Effector CD4-positive, alpha-beta T cell (primary cell): Measurements from ENCODE around the gene WDR27.

ENCODE experiments used
- DNase-seq: peaks from one replicate; pipeline ENCODE4 v3.0.0-alpha.2; 2020

WDR27 gene

DNA sequence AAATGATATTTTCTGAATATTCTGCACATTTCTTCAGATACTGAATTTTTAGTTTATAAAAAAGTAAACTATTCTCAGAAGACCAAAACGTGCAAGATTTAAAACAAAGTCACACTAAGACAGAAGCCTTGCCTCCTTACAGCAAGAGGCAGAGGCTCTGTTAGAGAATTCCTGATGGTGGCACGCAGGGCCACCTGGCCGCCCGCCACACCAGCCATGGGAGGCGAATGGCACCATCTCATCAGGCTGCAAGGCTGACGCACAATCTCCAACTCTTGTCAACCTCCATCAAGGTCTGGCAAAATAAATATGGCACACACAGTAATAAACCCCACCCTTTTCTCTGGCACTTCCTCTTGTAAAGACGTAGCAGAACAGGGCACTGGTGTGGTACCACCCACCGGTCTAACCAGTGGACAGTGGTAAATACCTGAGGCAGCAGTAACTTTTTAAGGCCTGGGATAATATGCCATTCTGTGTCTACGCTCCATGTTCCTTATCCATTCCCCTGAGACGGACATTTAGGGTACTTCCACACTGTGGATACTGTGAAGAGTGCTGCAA, 111.4 kb downstream of the WDR27 start:
- DNase-seq, result no peak

GRCh38 chr6:169589699-169590257, 112.1 kb downstream of the WDR27 start:
- no peak for DNase-seq

GRCh38 chr6:169589293-169589692, 112.5 kb downstream of the WDR27 start:
- DNase-seq, result no peak

DNA sequence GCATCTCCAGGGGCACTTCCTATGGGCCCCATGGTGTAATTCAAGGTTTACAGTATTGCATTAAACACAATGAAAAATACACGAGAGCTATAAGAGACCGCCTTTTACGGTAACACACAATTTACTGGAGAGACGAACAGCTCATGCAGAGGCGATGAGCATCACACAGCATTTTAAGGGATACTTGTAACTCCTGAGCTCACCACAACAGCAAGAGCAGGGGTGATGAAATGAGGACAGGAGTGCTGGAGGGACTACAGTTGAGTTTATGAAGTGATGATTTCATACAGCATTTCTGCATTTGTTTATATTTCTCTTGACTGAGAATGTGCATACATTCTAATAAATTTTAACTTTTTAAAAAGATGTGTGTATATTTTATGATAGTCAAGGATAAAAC, 113.9 kb downstream of the WDR27 start:
- DNase-seq, result no peak

DNA sequence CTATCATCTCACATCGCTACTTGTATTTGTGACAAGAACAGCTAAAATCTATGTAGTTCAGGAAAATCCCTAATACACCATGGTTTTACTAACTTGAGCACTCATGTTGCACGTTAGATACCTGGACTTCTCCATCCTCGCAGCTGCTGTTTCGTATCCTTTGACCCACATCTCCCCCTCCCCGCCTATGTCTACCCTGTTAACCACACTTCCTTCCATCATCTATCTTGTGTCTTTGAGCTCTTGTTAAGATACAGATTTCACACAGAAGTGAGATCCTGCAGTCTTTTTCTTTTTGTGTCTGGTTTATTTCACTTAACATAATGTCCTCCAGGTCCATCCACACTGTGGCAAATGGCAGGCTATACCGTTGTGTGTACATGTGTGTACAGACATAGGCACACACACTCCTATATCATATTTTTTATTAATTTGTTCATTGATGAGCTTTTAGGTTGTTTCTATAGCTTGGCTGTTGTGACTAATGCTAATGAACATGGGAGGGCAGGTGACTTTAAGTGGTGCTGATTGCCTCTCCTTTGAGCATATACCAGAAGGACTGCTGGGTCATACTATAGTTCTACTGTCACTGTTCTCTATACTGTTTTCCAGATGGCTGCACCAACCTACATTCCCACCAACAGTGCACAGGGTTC, 117.8 kb downstream of the WDR27 start:
- DNase-seq, result no peak

DNA sequence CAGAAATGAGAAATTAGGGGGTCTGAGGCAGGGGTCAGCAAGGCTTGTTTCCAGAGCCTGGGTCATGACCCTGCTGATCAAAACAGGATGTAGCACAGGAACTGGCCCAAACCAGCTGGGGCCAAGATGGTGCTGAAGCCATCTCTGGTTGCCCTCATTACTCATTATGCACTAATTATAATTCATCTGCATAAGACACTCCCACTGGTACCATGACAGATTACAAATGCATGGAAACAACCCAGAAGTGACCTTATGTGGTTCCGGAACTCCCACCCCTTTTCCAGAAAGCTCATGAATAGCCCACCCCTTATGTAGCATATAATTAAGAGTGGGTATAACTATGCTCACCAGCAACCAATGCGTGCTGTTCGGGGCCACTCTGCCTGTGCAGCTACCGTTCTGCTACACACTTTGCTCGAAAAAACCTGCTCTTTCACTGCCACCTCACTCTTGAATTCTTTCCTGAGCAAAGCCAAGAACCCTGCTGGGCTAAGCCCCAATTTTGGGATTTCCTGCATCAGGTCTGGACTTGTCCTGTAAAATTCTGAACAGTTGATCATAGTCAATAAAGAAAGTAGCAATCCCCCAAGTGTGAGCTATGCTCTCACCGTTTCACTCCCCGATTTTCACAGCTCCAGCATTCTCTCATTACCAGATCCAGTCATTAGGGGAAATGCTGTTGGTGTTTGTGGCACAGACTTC, 122.3 kb downstream of the WDR27 start:
- no peak for DNase-seq

DNA sequence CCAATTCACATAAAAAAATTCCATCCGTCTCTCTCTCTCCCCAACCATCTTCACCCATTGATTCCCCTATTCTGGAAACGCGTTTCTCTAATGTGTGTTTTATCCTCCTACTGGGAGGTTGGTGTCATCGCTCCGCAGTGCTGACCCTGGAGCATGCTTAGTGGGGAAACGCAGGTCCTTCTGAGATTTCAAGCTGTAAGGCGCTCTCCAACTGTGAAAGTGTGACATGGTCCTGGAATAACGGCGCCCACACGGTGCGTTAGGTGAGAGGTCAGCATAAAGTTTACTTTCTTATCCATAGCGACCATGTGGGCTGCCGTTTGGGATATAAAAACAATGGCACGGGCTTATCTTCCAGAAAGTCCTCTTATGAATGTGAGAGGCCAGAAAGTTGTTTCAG, 123.9 kb downstream of the WDR27 start:
- DNase-seq, result no peak

- no peak for DNase-seq
Observed at GRCh38 chr6:169577236-169577635, 124.6 kb downstream of the WDR27 start.

DNA sequence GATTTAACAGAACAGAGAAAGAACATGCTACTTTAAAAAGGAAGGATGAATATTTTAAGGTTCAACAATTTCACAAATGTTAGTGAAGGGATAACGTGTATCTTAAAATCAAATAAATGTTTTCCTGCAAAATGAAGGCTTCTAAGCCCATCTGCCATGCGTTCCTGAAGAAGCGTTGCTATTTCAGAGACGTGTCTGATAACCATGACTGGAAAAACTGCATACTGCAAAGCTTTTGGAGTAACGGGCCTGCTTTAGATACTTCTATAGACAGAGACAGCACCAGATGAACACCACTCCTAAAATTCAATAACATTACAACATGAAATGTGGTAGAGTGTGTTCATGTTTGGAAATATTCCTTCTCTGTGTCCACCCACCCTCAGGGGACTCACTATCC, 126.0 kb downstream of the WDR27 start:
- no peak for DNase-seq

- no peak for DNase-seq
Observed at GRCh38 chr6:169575365-169575764, 126.5 kb downstream of the WDR27 start.

DNA sequence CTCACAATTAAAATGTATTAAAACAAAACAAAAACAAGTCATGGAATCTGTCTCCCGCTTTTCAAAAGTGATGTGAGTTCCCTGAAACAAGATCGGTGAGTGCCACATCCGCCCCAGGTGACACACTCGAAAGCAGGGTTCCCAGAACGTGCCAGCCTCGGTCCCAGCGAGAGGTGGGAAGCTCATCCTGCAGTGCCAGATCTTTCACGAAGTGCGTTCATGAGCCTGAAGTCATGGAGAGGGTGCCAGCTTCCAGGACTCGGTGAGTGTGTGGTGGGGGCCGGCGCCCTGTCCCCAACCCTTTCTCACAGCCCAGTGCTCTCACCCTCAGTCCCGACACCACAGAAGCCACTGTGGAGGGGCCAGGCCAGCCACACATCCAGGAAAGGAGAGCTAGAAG, 127.4 kb downstream of the WDR27 start:
- no peak for DNase-seq

DNA sequence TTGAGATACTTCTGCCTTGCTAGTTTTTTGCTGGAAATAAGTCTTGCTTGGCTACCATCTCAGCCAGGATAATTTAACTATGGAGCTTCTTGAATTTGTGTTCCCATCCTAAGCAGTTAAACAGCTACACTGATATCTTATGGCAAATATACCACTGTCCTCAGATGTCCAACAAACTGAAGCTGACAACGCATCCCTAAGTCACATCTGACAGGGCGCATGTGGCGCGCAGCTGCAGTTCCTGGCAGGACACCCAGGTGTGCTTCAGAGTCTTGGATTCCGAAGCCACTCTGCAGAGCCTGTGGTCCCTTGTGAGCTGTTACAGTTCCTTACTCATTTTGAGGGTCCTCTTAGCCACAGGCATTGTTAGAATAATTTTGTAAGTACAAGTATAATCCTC, 127.9 kb downstream of the WDR27 start:
- DNase-seq, result no peak

GRCh38 chr6:169571123-169571962, 130.5 kb downstream of the WDR27 start:
- DNase-seq, result no peak

DNA sequence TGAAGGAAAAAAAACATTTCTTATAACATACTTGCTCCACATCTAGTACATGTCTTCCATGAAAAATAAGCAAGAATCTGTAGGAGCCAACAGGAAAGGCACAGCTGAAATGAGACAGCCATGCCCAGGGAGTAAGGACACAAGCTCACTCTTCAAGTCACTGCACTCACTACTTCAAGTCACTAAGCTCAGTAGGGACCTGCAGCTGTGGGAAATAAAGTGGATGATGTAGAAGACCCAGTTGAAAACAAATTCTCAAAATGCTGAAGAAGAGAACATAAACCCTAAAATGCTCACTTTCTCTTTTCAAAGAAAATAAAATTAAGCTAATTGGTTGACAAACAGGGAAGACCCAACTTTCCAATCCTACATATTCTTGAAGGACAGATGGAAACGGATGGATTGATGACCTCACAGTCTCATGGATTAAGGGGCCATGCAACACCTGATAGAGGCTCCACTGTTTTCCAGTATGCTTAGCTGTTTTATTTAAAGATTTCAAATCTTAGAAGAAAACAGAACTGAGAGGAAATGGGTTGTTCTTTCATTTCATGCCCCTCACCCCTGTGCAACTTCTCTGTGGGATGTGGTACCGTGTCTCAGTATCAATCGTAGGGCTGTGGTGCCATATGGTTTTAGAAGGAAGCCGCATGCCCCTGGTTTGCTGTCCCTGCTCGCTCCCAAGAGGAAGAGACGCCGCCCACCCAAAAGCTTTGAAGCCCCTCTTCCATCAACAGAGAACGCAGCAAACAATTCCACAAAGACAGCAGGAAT, 133.3 kb downstream of the WDR27 start:
- no peak for DNase-seq

DNA sequence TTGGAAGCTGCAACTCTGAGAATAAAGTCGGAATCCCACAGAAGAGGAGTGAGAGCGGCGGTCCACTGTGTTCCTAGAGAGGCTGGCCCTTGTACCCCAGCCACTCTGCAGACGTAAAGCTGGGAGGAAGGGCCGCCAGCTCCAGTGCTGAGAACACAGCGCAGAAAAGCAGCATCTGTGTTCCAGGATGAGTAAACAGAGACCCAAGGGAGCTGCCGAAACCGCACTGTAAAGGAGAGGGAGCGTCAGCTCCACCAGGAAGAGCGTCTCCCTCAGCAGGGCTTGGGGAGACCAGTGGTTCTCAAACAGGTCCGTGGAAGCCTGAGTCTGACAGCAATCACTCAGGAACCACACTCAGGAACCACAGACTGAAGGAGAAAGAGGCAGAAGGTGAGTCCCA, 134.0 kb downstream of the WDR27 start:
- DNase-seq, result no peak

DNA sequence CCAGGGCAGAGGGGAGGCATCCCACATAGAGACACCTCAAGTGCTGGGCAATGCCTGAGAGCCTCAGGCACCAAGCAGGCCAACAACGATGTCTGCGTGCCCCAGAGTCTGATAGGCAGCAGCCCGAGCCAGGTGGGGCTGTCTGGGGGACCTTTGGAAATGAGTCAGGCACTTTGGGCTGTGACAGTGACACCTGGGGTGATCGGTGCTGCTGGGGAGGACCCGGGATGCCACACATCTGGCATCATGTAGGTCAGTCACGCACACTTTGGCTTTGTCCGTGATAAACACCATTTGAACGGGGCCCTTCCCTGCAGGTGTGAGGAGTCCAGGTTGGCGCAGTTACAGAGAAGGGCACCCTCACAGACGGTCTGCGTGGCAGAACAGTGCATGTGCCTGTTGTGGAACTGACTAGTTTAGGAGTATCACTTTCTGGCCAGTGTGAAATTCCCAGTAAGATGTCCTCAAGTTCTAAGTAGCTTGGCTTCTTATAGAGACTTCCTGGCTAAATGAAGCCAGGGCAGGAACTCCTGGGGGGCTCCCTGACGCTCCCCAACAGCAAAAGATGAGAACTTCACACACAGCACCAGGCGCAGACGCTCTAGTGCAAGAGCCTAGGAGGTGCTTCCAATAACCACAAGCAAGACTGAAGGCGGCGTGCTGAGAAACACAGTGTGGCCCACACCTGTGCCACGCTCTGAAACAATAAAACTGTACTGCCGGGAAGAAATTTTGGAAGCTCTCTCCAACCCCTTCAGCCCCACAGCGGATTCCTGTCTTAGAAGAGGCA, 134.7 kb downstream of the WDR27 start:
- no peak for DNase-seq

GRCh38 chr6:169566319-169566718, 135.5 kb downstream of the WDR27 start:
- DNase-seq, result no peak

- DNase-seq, result no peak
Observed at GRCh38 chr6:169564453-169565240, 137.2 kb downstream of the WDR27 start.

DNA sequence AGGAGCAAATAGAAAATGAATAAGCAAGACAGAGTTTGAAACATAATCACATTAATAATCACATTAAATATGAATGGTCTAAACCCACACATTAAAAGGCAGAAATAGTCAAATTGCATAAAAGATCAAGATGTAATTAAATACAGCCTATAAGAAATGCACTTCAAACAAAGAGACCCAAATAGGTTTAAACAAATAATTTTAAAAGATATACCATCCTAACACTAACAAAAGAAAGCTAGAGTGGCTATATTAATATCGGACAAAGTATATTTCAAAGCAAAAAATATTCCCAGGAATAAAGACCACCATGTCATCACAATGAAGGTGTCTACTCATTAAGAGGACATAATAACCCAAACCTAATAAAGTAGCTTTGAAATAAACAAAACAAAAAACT, 140.2 kb downstream of the WDR27 start:
- no peak for DNase-seq

DNA sequence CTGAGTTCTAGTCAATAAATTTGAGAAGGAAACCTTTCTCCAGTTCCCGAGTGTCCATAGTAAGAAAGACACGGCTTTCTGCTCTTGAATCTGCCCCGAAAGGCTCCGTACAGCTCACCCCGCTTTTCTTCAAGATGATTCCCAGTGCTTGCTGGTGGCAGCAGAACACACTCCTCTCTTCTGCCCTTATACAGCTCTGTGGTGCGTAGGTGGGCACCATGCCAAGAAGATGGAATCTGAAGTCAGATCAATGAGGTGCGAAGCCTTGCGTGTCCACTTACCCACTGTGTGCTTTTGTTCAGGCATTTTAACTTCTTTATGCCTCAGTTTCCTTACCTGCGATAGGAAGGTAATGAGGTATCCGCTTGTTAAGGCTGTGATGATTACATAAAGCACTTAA, 142.2 kb downstream of the WDR27 start:
- DNase-seq, result no peak
